ENCODE data around the gene NAA30.

Gene NAA30

GRCh38 chr14:57352396-57353170 is 37.8 kb upstream of the NAA30 start (continued):
- TF ChIP-seq, protein P1, sequence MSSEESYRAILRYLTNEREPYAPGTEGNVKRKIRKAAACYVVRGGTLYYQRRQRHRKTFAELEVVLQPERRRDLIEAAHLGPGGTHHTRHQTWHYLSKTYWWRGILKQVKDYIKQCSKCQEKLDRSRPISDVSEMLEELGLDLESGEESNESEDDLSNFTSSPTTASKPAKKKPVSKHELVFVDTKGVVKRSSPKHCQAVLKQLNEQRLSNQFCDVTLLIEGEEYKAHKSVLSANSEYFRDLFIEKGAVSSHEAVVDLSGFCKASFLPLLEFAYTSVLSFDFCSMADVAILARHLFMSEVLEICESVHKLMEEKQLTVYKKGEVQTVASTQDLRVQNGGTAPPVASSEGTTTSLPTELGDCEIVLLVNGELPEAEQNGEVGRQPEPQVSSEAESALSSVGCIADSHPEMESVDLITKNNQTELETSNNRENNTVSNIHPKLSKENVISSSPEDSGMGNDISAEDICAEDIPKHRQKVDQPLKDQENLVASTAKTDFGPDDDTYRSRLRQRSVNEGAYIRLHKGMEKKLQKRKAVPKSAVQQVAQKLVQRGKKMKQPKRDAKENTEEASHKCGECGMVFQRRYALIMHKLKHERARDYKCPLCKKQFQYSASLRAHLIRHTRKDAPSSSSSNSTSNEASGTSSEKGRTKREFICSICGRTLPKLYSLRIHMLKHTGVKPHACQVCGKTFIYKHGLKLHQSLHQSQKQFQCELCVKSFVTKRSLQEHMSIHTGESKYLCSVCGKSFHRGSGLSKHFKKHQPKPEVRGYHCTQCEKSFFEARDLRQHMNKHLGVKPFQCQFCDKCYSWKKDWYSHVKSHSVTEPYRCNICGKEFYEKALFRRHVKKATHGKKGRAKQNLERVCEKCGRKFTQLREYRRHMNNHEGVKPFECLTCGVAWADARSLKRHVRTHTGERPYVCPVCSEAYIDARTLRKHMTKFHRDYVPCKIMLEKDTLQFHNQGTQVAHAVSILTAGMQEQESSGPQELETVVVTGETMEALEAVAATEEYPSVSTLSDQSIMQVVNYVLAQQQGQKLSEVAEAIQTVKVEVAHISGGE (tag by site-specific recombination; conservative IDR thresholded peaks at IDR 0.05; ENCODE audit: low read depth) = no peak

- H3K9me3 ChIP-seq (ENCODE audit: control insufficient read depth, insufficient read depth, low read depth, low read length) = no peaks in the 10 kb centered on the region
- no peak overlapping the region for H3K4me3 ChIP-seq (ENCODE audit: low read depth, low read length)
- no peak for TF ChIP-seq TSHZ1 (tag by site-specific recombination; IDR thresholded peaks at IDR 0.05; ENCODE audit: borderline replicate concordance)
- no peak for TF ChIP-seq YY1 (tag by site-specific recombination; IDR thresholded peaks at IDR 0.05)
- TF ChIP-seq ZNF501 (tag by site-specific recombination; IDR thresholded peaks at IDR 0.05) = no peak
- no peak for TF ChIP-seq SCRT2 (tag by site-specific recombination; IDR thresholded peaks at IDR 0.05)
- no peak for TF ChIP-seq YY2 (tag by site-specific recombination; IDR thresholded peaks at IDR 0.05)
- no peak for TF ChIP-seq ZSCAN16 (tag by site-specific recombination; IDR thresholded peaks at IDR 0.05)
- TF ChIP-seq ZBTB1 (tag by site-specific recombination; IDR thresholded peaks at IDR 0.05) = no peak
- TF ChIP-seq ZNF274 (IDR thresholded peaks at IDR 0.05; ENCODE audit: low read length) = no peak
- TF ChIP-seq ZNF274 (tag by site-specific recombination; IDR thresholded peaks at IDR 0.05; ENCODE audit: borderline replicate concordance) = no peak
- TF ChIP-seq ZNF645 (tag by site-specific recombination; IDR thresholded peaks at IDR 0.05) = no peak
- TF ChIP-seq ZNF341 (tag by site-specific recombination; IDR thresholded peaks at IDR 0.05; ENCODE audit: low read depth) = no peak
- no peak for TF ChIP-seq ZNF174 (tag by site-specific recombination; IDR thresholded peaks at IDR 0.05)
- TF ChIP-seq ZNF266 (tag by site-specific recombination; IDR thresholded peaks at IDR 0.05; ENCODE audit: low read depth) = no peak
- no peak for TF ChIP-seq MEIS1 (CRISPR knock-in tag; IDR thresholded peaks at IDR 0.05; ENCODE audit: borderline replicate concordance)
- TF ChIP-seq ZNF248 (tag by site-specific recombination; IDR thresholded peaks at IDR 0.05) = no peak
- no peak for TF ChIP-seq ZNF473 (tag by site-specific recombination; IDR thresholded peaks at IDR 0.05)
- no peak for TF ChIP-seq ZNF426 (tag by site-specific recombination; IDR thresholded peaks at IDR 0.05)
- no peak for TF ChIP-seq ZNF623 (tag by site-specific recombination; IDR thresholded peaks at IDR 0.05)
- TF ChIP-seq ZNF76 (tag by site-specific recombination; IDR thresholded peaks at IDR 0.05; ENCODE audit: borderline replicate concordance, low read depth) = no peak
- TF ChIP-seq, protein P2, sequence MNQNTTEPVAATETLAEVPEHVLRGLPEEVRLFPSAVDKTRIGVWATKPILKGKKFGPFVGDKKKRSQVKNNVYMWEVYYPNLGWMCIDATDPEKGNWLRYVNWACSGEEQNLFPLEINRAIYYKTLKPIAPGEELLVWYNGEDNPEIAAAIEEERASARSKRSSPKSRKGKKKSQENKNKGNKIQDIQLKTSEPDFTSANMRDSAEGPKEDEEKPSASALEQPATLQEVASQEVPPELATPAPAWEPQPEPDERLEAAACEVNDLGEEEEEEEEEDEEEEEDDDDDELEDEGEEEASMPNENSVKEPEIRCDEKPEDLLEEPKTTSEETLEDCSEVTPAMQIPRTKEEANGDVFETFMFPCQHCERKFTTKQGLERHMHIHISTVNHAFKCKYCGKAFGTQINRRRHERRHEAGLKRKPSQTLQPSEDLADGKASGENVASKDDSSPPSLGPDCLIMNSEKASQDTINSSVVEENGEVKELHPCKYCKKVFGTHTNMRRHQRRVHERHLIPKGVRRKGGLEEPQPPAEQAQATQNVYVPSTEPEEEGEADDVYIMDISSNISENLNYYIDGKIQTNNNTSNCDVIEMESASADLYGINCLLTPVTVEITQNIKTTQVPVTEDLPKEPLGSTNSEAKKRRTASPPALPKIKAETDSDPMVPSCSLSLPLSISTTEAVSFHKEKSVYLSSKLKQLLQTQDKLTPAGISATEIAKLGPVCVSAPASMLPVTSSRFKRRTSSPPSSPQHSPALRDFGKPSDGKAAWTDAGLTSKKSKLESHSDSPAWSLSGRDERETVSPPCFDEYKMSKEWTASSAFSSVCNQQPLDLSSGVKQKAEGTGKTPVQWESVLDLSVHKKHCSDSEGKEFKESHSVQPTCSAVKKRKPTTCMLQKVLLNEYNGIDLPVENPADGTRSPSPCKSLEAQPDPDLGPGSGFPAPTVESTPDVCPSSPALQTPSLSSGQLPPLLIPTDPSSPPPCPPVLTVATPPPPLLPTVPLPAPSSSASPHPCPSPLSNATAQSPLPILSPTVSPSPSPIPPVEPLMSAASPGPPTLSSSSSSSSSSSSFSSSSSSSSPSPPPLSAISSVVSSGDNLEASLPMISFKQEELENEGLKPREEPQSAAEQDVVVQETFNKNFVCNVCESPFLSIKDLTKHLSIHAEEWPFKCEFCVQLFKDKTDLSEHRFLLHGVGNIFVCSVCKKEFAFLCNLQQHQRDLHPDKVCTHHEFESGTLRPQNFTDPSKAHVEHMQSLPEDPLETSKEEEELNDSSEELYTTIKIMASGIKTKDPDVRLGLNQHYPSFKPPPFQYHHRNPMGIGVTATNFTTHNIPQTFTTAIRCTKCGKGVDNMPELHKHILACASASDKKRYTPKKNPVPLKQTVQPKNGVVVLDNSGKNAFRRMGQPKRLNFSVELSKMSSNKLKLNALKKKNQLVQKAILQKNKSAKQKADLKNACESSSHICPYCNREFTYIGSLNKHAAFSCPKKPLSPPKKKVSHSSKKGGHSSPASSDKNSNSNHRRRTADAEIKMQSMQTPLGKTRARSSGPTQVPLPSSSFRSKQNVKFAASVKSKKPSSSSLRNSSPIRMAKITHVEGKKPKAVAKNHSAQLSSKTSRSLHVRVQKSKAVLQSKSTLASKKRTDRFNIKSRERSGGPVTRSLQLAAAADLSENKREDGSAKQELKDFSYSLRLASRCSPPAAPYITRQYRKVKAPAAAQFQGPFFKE (tag by site-specific recombination; IDR thresholded peaks at IDR 0.05; ENCODE audit: borderline replicate concordance) = no peak
- H3K36me3 ChIP-seq (ENCODE audit: control insufficient read depth in 2 of 2, insufficient read depth in 1 of 2, low read length in 2 of 2) = no peaks in the 10 kb centered on the region
- H3K4me1 ChIP-seq (ENCODE audit: control insufficient read depth, insufficient read depth, low read length) = no peaks in the 10 kb centered on the region
- CTCF ChIA-PET = no interaction called here
- POLR2A ChIA-PET = no interaction called here
- H3K27ac ChIP-seq (ENCODE audit: extremely low read depth, low read depth, low read length) = no peak overlapping the region
Measured at GRCh38 chr14:57355081-57355800, 35.1 kb upstream of the NAA30 start.
